Measurements from ENCODE around the gene NTM.
"Not testable (repeated sequence)": the region's sequence is repeated elsewhere in the genome, so short reads cannot be mapped to it uniquely, and the experiment has no call there.

The NTM gene

GRCh38 chr11:131424257-131424876 lies 54.0 kb downstream of the NTM start:
- not testable (repeated sequence) for DNase-seq

- DNase-seq = no peak
Observed at GRCh38 chr11:131425285-131425684, 54.9 kb downstream of the NTM start.

- no peak for DNase-seq
Observed at GRCh38 chr11:131428853-131429252, 58.4 kb downstream of the NTM start.

- no peak for DNase-seq
Observed at GRCh38 chr11:131430473-131431208, 60.2 kb downstream of the NTM start.

GRCh38 chr11:131441051-131441810 lies 70.8 kb downstream of the NTM start:
- DNase-seq = no peak

- DNase-seq = no peak
Observed at GRCh38 chr11:131446590-131447275, 76.3 kb downstream of the NTM start.

GRCh38 chr11:131447277-131447815 lies 76.9 kb downstream of the NTM start:
- no peak for DNase-seq

- DNase-seq = no peak
Observed at GRCh38 chr11:131447898-131448297, 77.5 kb downstream of the NTM start.

GRCh38 chr11:131449036-131450019 lies 78.9 kb downstream of the NTM start:
- no peak for DNase-seq

- DNase-seq = no peak
Observed at GRCh38 chr11:131454490-131454889, 84.1 kb downstream of the NTM start.

GRCh38 chr11:131454989-131455388 lies 84.6 kb downstream of the NTM start:
- no peak for DNase-seq

GRCh38 chr11:131455843-131456704 lies 85.7 kb downstream of the NTM start:
- no peak for DNase-seq

- no peak for DNase-seq
Observed at GRCh38 chr11:131457163-131457562, 86.7 kb downstream of the NTM start.

GRCh38 chr11:131458421-131458820 lies 88.0 kb downstream of the NTM start:
- DNase-seq = no peak

- DNase-seq = no peak
Observed at GRCh38 chr11:131460931-131461330, 90.5 kb downstream of the NTM start.

- no peak for DNase-seq
Observed at GRCh38 chr11:131462622-131463021, 92.2 kb downstream of the NTM start.

- no peak for DNase-seq
Observed at GRCh38 chr11:131463162-131463561, 92.7 kb downstream of the NTM start.

GRCh38 chr11:131463649-131464425 lies 93.4 kb downstream of the NTM start:
- DNase-seq = no peak

- DNase-seq = no peak
Observed at GRCh38 chr11:131464461-131464860, 94.0 kb downstream of the NTM start.

- DNase-seq = no peak
Observed at GRCh38 chr11:131465039-131465438, 94.6 kb downstream of the NTM start.

Data from CD4-positive, alpha-beta T cell treated with Interleukin-10 for 1 hour (primary cell).